Hepatocyte (in vitro differentiated cells): ENCODE data around the gene PRKCA.

Experiments used
- CTCF ChIP-seq: fragments of 200-600 bp; sonication (generic); IDR thresholded peaks from 2 replicates; pipeline ENCODE4 v1.5.1; 2016; ENCODE audit warnings: antibody characterized with exemption, mild to moderate bottlenecking; ENCODE audit not compliant: poor library complexity
- EZH2 ChIP-seq: fragments of 200-600 bp; sonication (generic); IDR thresholded peaks from 2 replicates; pipeline ENCODE4 v1.6.1; 2016; ENCODE audit warnings: antibody characterized with exemption, mild to moderate bottlenecking, borderline replicate concordance

- TF ChIP-seq CTCF (no peak), EZH2 (no peak)
These were observed 476.3 kb downstream of the PRKCA start for GRCh38 chr17:66778531-66779236.
